GM10266 (cell line): Measurements from ENCODE around the gene LUZP1.

Experiments used
- DNase-seq: peaks from one replicate; pipeline ENCODE4 v3.0.0; 2012; ENCODE audit errors: extremely low spot score
- TF ChIP-seq, protein P1 (sequence below): IDR thresholded peaks from 2 replicates; pipeline ENCODE4 v1.5.1; 2012; ENCODE audit warnings: mild to moderate bottlenecking, low read depth; ENCODE audit not compliant: control insufficient read depth, insufficient read depth; ENCODE audit errors: missing control alignments

Gene LUZP1

DNA sequence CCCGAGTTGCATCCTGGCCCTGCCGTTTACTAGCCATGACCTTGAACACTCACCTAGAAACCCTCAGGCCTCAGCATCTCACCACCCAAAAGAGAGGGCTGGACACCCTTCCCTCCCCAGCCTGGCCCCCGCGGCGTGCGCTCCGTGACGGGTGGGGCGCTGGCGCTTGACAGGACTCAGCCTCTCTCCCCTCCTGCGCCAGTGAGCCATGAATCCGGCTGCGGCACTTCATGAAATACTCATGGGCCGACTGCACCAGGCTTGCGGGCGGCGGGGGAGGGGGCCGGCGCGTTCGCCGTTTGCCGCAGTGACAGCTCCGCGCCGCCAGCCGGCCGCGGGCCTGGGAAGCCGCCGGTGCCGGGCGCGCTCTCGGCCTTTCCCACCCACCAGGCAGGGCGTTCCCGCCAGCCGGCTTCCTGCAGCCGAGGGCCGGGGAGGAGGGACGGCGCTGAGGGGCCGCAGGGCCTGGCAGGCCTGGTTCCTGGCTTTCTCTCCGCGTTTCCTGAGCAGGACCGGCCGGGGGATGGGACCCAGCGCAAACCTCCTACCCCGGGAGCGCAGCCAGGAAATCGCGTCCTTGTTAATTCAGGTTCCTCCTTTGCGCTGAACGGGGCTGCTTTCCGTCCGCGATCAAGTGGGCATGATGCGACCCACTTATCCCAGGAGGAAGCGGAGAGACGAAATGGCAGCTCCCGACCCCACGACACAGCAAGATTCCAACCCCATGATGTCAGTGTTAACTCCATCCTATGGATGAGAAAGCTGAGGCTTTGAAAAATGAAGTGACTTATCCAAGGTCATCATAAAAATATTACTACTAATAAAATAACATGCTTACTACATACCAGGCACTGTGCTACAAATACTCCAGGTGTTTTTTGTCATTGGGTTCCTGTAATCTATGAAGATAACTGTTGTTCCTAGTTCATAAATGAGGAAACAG, 9.1 kb upstream of the LUZP1 start:
- TF ChIP-seq, protein P1, sequence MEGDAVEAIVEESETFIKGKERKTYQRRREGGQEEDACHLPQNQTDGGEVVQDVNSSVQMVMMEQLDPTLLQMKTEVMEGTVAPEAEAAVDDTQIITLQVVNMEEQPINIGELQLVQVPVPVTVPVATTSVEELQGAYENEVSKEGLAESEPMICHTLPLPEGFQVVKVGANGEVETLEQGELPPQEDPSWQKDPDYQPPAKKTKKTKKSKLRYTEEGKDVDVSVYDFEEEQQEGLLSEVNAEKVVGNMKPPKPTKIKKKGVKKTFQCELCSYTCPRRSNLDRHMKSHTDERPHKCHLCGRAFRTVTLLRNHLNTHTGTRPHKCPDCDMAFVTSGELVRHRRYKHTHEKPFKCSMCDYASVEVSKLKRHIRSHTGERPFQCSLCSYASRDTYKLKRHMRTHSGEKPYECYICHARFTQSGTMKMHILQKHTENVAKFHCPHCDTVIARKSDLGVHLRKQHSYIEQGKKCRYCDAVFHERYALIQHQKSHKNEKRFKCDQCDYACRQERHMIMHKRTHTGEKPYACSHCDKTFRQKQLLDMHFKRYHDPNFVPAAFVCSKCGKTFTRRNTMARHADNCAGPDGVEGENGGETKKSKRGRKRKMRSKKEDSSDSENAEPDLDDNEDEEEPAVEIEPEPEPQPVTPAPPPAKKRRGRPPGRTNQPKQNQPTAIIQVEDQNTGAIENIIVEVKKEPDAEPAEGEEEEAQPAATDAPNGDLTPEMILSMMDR: peak; percentile 4
- peak; percentile 86 for DNase-seq

DNA sequence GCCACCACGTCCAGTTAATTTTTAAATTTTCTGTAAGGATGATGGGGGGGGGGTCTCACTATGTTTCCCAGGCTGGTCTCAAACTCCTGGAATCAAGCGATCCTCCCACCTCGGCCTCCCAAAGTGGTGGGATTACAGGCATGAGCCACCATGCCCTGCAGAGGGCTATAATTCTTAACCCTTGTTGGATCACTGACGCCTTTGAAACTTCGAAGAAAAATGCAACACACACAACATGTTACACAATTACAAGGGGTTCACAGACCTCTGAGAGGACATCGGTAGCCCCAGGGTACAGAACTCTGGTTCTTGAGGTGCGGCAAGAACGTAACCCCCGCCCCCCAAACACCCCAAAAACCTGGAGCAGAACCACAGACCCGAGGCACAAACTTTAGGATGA, 8.4 kb upstream of the LUZP1 start:
- DNase-seq: no peak
- TF ChIP-seq, protein P1: no peak

GRCh38 chr1:23174426-23175110, 5.9 kb upstream of the LUZP1 start:
- TF ChIP-seq, protein P1: no peak
- no peak for DNase-seq

DNA sequence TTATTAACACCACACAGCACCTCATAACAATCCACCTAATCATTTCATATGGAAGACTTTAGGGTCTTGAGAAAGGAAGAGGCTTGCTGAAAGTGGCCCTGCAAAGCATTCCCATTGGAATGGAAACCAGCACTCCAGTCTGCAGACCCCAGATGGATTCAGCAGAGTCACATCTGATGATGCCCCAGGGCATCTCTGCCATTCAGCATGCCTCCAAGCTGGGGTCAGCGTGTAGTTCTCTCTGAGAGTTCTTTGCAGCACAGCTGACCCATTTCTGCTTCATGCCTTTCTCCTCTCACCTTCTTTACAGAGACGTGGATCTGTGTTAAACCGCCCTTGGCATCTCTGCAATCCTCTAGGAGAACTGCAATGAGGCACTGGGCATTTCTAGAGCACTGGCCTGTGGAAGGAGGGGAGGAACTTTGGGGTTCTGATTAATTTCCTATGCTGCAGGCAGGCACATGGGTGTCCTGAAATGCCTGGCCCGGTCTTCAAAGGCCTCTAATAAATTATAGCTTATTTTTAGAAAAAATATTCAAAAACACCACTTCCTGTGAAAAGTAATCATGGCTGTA, 2.6 kb upstream of the LUZP1 start:
- TF ChIP-seq, protein P1: no peak
- no peak for DNase-seq

GRCh38 chr1:23169727-23170335, 1.2 kb upstream of the LUZP1 start:
- DNase-seq: peak; percentile 62
- TF ChIP-seq, protein P1: no peak

- no peak for DNase-seq
- TF ChIP-seq, protein P1: no peak
Measured at GRCh38 chr1:23169195-23169575, 529 bp upstream of the LUZP1 start.
